Heart left ventricle (tissue), 16 donors: ENCODE measurements around the gene DDA1. TPM values are rescaled to one million over a fixed set of nuclear protein-coding genes. Genes with fewer than 3 reads are reported as not detected.

Source experiments
- ATAC-seq, 4 donors: fragments of 200-7000 bp; cut with Tn5 transposase; one replicate each; pipeline ENCODE4 v1.9.1; 2020 to 2022; ENCODE audit warnings: moderate library complexity in 4 of 4, mild to moderate bottlenecking in 3 of 4, moderate number of reproducible peaks in 1 of 4
- DNase-seq, 5 donors: peaks; one replicate each; pipeline ENCODE4 v3.0.0-alpha.2; 2020
- H3K27ac ChIP-seq, 12 donors: fragments of 200-600 bp; sonication (generic) in 4 of 12; one replicate each; pipeline versions ENCODE4 v1.5.0 to v1.8.0; 2016 to 2022; ENCODE audit warnings: mild to moderate bottlenecking in 2 of 12
- H3K27me3 ChIP-seq, 9 donors: fragments of 200-600 bp; sonication (generic) in 2 of 9; one replicate each; pipeline versions ENCODE4 v1.5.1 to v1.8.0; 2016 to 2022; ENCODE audit warnings: mild to moderate bottlenecking in 3 of 9
- H3K36me3 ChIP-seq, 9 donors: fragments of 200-600 bp; sonication (generic) in 2 of 9; one replicate each; pipeline versions ENCODE4 v1.5.0 to v1.8.0; 2018 to 2022; ENCODE audit warnings: mild to moderate bottlenecking in 2 of 9
- H3K4me1 ChIP-seq, 12 donors: fragments of 200-600 bp; sonication (generic) in 4 of 12; one replicate each; pipeline versions ENCODE4 v1.5.0 to v1.8.0; 2016 to 2022; ENCODE audit warnings: mild to moderate bottlenecking in 3 of 12
- H3K4me3 ChIP-seq, 12 donors: fragments of 200-600 bp; sonication (generic) in 4 of 12; one replicate each; pipeline versions ENCODE4 v1.5.0 to v1.8.0; 2017 to 2022; ENCODE audit warnings: mild to moderate bottlenecking in 9 of 12, moderate library complexity in 4 of 12
- H3K9me3 ChIP-seq, 12 donors: fragments of 200-600 bp; sonication (generic) in 4 of 12; one replicate each; pipeline versions ENCODE4 v1.5.0 to v1.8.0; 2016 to 2022; ENCODE audit warnings: mild to moderate bottlenecking in 1 of 12
- POLR2A ChIP-seq, 2 donors: fragments of 450-650 bp; IDR thresholded peaks; one replicate each; pipeline ENCODE4 v1.6.1; 2017; ENCODE audit warnings: antibody characterized with exemption in 2 of 2, mild to moderate bottlenecking in 2 of 2, moderate library complexity in 2 of 2
- WGBS, 4 donors: extraction: QIAGEN DNeasy Blood & Tissue Kit in 2 of 4; methylation state at CpG; one replicate each; pipeline versions ENCODE4 v1.1.5 to v1.1.7; 2013 to 2018; 5-methylcytosine and 5-hydroxymethylcytosine counted together
- intact Hi-C, 10 donors: fragments of 100-400 bp; cut with DNase I; formaldehyde crosslinking; loops; one replicate each; pipeline versions ENCODE4 v1.11.1 to v1.14.2; 2022
- polyA plus RNA-seq, 2 donors: library from polyadenylated mRNA; stranded (reverse); fragments of 200-250 nt; gene quantifications; one replicate each; pipeline ENCODE4 v1.2.3, GENCODE V29; 2013
- total RNA-seq, 9 donors: library from RNA; depleted of rRNA in 2 of 9; stranded (reverse); fragments of >200 nt in 2 of 9; fragmentation: NEBNext Ultra II Directional in 3 of 9; extraction: Animal tissue kit (Norgen Biotek cat#: 25700) in 3 of 9; gene quantifications; one replicate each; pipeline versions ENCODE4 v1.1.0 to v1.2.4, GENCODE V29; 2016 to 2023
- TF ChIP-seq, protein P1 (sequence below), 12 donors: fragments of 200-600 bp; sonication (generic) in 4 of 12; IDR thresholded peaks; one replicate each; pipeline versions ENCODE4 v1.5.0 to v1.8.0; 2018 to 2022; ENCODE audit warnings: antibody characterized with exemption in 12 of 12, mild to moderate bottlenecking in 5 of 12
- donor health status: ischemic (EF 13 %, LVEDD 7.1; RV severe dilation, severe dysfunction).
- donor health status: healthy with polysubstance abuse.
- donor health status: DM: no; HTN: yes; CAD: no.
- donor health status: DM: no; HTN: no; CAD: no.
- donor health status: ischemic (EF 25% LVEDD 6.9; RV normal size, moderate dysfunction).
- donor health status: ischemic (EF 25% LVEDD 5.7; RV mildly dilated, moderate dysfunction).
- donor health status: healthy.
- donor health status: DM: yes; HTN: yes; CAD: no.
- donor health status: ischemic (EF 35%, LVEDD 5.7; RV mildly dilated, moderate dysfunction).
- donor health status: nonischemic (EF 11% LVEDD 7.7; RV severe dilation, severe dysfunction).
- donor health status: DM: yes; HTN: yes; CAD: no.
- donor health status: PGD.
- donor health status: ischemic (EF 29% LVEDD 5.4; RV normal size, mild dysfunction).
- donor health status: nonischemic (EF 23%, LVEDD 6.1; RV moderate dilation, normal function).

DDA1 gene
- total and polyA plus RNA-seq, 11 donors, result 13.9 to 84.6 (median 36.5) TPM

DNA sequence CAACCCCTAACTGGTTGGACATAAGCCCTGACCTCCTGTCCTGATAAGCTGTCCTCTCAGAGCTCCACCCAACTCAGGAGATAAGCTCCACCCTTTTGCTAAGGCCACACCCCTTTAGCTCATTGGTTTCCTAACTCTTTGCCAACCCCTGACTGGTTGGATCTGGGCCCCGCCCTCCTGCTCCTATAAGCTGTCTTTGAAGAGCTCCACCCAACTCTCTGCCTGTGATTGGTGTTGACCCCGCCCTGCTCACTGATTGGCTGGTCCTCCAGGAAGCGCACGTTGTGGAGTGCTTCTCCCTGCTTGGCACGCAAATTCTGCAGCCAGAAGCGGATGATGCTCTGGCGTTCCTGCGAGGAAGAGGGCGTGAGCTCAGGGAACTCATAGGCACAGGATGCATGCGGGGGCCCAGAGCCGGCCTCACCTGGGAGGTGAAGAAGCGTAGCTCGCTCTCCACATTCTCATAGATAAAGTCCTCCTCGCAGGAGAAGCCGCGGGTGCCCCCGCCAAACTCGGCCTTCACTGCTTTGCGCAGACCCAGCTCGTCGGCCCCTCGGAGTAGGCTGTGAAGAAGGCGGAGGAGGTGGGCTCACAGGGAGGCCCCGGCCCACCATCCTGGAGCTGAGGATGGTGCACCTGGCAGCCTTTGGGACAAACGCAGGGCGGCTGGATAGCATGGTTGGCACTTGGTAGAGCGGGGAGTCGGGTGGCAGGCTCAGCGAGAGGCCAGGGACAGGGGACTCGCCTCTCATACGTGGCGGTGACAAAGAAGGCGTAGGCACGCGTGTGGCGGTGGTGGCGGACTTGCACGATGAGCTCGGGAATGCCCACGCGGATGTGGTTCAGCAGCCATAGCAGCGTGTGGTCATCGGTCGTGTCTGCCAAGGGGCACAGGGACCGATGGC, 23.6 kb downstream of the DDA1 start:
- WGBS, 4 donors, result 96 to 97% (median 96%) methylated on average over 45 of the region's 45 CpGs
- peaks cover 0 to 9% (median 0%) of the 10 kb centered on the region in 9 donors for H3K36me3 ChIP-seq
- intact Hi-C loops, result loop anchor here in 1 of 10 donors (2.0 kb wide), 1 partner anchor 22 kb away; no protein-coding TSS in a partner anchor
- ATAC-seq (no peak), DNase-seq (no peak)
- H3K27me3 ChIP-seq, result peaks cover 0 to 17% (median 0%) of the 10 kb centered on the region in 9 donors
- no peak overlapping the region for H3K27ac ChIP-seq
- H3K4me3 ChIP-seq, result no peak overlapping the region
- peaks cover 0 to 47% (median 24%) of the 10 kb centered on the region in 12 donors for H3K4me1 ChIP-seq
- TF ChIP-seq POLR2A (IDR thresholded peaks at IDR 0.05), result no peak
- TF ChIP-seq, protein P1, sequence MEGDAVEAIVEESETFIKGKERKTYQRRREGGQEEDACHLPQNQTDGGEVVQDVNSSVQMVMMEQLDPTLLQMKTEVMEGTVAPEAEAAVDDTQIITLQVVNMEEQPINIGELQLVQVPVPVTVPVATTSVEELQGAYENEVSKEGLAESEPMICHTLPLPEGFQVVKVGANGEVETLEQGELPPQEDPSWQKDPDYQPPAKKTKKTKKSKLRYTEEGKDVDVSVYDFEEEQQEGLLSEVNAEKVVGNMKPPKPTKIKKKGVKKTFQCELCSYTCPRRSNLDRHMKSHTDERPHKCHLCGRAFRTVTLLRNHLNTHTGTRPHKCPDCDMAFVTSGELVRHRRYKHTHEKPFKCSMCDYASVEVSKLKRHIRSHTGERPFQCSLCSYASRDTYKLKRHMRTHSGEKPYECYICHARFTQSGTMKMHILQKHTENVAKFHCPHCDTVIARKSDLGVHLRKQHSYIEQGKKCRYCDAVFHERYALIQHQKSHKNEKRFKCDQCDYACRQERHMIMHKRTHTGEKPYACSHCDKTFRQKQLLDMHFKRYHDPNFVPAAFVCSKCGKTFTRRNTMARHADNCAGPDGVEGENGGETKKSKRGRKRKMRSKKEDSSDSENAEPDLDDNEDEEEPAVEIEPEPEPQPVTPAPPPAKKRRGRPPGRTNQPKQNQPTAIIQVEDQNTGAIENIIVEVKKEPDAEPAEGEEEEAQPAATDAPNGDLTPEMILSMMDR (IDR thresholded peaks at IDR 0.05), result no peak
- no peaks in the 10 kb centered on the region for H3K9me3 ChIP-seq

DNA sequence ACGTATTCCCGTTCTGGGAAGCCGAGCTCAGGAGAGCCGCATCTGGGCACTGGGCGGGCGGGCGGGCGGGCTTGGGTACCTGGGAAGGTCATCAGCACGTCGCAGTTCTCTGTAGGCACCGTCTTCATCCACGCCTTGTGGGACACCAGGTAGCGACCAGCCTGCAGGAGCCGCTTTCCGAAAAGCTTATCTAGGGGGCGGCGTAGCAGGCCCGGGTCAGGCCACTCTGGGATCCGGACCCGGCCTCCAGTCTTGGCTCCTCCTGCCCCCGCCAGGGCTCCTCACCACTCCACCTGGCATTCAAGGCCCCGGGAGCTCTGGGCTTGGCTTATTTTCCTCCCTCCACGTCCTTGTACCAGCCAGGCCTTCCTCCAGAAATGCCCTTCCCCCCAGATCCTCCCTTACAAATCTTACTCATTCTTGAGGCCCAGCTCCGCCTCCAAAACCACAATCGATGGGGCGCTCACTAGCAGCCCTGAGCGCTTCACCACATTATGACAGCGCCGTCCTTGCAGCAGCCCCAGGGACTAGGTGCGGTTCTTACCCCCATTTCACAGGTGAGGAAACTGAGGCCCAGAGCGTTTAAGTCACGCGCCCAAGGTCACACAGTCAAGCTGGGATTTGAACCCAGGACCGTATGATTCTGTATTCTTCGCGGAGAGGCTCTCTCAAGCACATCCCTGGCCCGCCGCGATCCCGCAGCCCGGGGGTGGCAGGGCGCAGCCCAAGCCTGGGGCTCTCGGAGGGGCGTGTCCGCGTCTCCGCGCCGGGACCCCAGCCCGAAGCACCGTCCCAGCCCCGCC, 24.4 kb downstream of the DDA1 start:
- intact Hi-C loops, result loop anchor here in 2 of 10 donors (2.0 kb wide), 2 partner anchors 23 to 25 kb away; partner anchors contain the start of gene DDA1 (in 1 of the 2)
- no peak for TF ChIP-seq POLR2A (IDR thresholded peaks at IDR 0.05)
- TF ChIP-seq, protein P1 (IDR thresholded peaks at IDR 0.05), result no peak
- DNase-seq, result no peak

DNA sequence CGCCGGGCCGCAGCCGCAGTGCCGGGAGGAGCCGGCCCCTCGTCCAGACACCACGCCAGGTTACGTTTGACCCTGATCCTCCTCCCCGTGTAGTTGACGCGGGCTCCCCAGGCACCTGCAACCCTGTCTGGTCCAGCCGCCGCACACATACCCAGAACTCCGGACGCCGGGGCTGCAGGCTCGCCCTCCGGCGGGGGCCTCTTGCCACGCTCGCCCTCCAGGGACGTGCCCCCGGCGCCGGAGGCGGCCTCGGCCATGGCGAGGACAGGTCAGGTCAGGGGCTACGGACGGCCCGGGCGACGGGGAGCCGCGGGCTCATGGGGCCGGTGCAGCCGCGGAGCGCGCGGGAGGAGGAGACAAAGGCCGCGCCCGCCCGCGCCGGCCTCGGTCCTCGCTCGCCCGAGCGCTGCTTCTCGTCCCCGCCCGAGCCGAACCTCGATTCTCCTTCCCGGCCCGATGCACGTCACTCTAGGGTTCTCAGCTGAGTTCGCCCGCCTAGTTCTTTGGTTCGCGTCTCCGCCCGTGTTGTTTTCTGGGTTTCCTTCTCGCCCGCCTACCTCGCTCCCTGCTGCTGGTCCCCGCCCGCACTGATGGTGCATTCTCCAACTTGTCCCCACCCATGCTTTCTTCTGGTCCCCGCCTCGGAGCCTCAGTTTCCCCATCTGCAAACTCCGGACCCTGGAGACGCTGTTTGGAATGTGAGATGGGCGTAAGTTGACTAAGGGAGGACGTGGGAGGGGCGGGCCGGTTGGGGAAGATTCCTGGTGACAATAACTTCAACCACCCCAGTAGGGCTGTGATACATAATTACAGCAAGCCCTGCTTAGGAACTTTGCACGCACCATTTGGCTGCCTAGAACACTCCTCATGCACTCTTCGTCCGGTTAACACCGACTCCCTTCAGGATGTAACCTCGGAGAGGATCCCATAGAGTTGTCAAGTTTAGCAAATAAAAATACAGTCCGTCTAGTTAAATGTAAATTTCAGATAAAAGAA, 25.3 kb downstream of the DDA1 start, which contains the start of gene ANO8:
Gene ANO8 (minus strand): TSS at position 442 of the 996 bp plus-strand sequence. CDS start 185 bp downstream, at position 257.
- TF ChIP-seq, protein P1 (IDR thresholded peaks at IDR 0.05), result no peak
- peak in 1 of 2 donors; percentile 69 for TF ChIP-seq POLR2A (IDR thresholded peaks at IDR 0.05)
- DNase-seq (peak; percentile 95 to 98 (median 97)), ATAC-seq (peak; percentile 54 to 85 (median 78))
- peaks cover 0 to 40% (median 28%) of the 10 kb centered on the region in 12 donors for H3K4me1 ChIP-seq
- peak within 1 kb of the TSS; percentile 47 to 93 (median 79) for H3K4me3 ChIP-seq
- intact Hi-C loops, result loop anchor here in 1 of 10 donors (2.0 kb wide), 1 partner anchor 26 kb away; the partner anchor contains the start of gene DDA1
- H3K36me3 ChIP-seq, result peaks cover 0 to 10% (median 0%) of the 10 kb centered on the region in 9 donors
- 2 to 4% (median 3%) methylated on average over 57 to 86 of the region's 86 CpGs for WGBS, 4 donors
- H3K9me3 ChIP-seq, result no peaks in the 10 kb centered on the region
- H3K27me3 ChIP-seq, result peaks cover 0 to 7% (median 0%) of the 10 kb centered on the region in 9 donors
- H3K27ac ChIP-seq, result peak within 1 kb of the TSS in 11 of 12 donors; percentile 56 to 81 (median 71)

More for the DNA sequence above, 24.4 kb downstream of the DDA1 start:
- Histone ChIP-seq H3K4me3 (peak overlapping the region; percentile 47 to 93 (median 79)), H3K4me1 (peaks cover 0 to 48% (median 30%) of the 10 kb centered on the region in 12 donors), H3K27ac (peak overlapping the region in 11 of 12 donors; percentile 56 to 81 (median 71)), H3K27me3 (peaks cover 0 to 15% (median 0%) of the 10 kb centered on the region in 9 donors), H3K9me3 (no peaks in the 10 kb centered on the region), H3K36me3 (peaks cover 0 to 7% (median 0%) of the 10 kb centered on the region in 9 donors)
- 44 to 71% (median 55%) methylated on average over 30 to 52 of the region's 52 CpGs for WGBS, 4 donors
- ATAC-seq, result no peak
